ENCODE measurements around the gene ZBTB22.

ZBTB22 gene

DNA sequence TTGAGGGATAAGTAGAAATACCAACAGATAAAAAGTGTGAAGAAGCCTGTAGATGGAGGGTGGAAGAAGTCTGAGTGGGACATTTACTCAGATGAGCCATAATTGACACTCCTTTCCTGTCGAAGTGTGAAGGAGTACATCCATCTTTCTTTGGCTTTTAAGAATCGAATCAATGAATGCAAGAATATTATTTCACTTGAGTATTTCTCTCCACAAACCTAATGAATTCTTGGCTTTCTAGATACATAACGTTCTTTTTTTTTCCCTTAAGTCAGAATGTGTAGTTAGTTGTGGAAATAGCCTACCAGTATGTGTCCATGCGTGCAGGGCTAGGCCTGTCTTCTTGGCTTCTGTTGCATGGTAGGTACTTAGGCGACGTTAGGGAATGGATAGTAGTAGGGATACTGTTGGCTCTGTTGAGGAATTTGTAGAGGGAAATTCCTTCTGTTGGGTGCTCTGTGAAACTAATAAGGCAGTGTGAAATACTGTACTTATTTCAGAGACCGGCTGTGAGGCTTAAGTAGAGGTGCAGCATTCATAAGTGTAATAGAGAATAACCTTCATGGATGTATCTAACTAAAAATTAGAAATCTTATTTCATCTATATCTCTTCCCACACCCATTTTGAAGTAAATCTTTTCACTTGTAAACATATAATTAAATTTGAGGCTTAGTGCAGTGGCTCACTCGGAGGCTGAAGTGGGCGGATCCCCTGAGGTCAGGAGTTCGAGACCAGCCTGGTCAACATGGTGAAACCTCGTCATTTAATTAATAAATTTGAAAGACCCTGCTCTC, 44.2 kb downstream of the ZBTB22 start:
- H3K9me3 Mint-ChIP-seq: no peaks in the 10 kb centered on the region
- peak overlapping the region; percentile 98 for H3K4me3 Mint-ChIP-seq
- H3K36me3 Mint-ChIP-seq (ENCODE audit: low read depth): peaks cover 86% of the 10 kb centered on the region

DNA sequence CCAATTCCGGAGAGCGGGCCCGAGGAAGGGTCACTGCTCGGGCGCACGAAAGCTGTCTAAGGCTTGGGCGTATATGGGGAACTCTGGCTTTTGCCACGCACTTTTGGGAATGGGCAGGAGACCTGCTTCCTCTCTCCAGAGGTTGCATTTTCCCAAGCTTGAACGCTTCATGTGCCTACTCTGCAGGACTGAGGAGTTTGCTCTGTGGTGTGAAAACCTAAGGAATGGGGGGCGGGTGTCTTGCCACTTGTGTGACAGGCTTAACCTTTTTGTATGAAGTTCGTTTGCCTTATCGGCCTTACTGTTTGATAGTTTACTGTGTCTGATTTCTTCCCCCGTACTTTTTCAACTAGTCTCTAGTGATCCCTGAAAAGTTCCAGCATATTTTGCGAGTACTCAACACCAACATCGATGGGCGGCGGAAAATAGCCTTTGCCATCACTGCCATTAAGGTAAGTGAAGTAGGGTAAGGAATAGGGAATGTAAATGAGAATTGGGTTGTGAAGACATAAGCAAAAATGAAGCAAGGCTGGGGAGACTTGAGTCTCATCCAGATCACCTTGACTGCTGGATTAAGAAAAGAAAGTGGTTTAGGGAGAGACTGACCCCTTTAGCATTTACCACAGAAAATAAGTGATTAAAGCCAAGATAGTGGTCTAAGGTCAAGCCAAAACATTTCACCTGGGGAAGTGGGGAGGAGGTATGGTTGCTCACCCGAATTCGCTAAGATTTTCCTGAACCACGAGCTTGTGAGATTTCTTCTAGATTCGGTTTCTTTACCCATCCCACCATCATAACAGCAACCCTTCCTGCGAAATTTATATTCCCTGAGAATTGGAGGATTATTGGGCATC, 45.0 kb downstream of the ZBTB22 start:
- DNase-seq: no peak
- no peaks in the 10 kb centered on the region for H3K9me3 Mint-ChIP-seq
- H3K27ac Mint-ChIP-seq: peak overlapping the region; percentile 100
- peaks cover 42% of the 10 kb centered on the region for H3K4me1 Mint-ChIP-seq (ENCODE audit: low read depth)
- H3K36me3 Mint-ChIP-seq (ENCODE audit: low read depth): peaks cover 89% of the 10 kb centered on the region
- peak overlapping the region; percentile 98 for H3K4me3 Mint-ChIP-seq
- H3K27me3 Mint-ChIP-seq: no peaks in the 10 kb centered on the region

More for the DNA sequence above, 44.2 kb downstream of the ZBTB22 start:
- no peaks in the 10 kb centered on the region for H3K27me3 Mint-ChIP-seq
- no peak for DNase-seq
- peaks cover 47% of the 10 kb centered on the region for H3K4me1 Mint-ChIP-seq (ENCODE audit: low read depth)
- peak overlapping the region; percentile 100 for H3K27ac Mint-ChIP-seq

DNA sequence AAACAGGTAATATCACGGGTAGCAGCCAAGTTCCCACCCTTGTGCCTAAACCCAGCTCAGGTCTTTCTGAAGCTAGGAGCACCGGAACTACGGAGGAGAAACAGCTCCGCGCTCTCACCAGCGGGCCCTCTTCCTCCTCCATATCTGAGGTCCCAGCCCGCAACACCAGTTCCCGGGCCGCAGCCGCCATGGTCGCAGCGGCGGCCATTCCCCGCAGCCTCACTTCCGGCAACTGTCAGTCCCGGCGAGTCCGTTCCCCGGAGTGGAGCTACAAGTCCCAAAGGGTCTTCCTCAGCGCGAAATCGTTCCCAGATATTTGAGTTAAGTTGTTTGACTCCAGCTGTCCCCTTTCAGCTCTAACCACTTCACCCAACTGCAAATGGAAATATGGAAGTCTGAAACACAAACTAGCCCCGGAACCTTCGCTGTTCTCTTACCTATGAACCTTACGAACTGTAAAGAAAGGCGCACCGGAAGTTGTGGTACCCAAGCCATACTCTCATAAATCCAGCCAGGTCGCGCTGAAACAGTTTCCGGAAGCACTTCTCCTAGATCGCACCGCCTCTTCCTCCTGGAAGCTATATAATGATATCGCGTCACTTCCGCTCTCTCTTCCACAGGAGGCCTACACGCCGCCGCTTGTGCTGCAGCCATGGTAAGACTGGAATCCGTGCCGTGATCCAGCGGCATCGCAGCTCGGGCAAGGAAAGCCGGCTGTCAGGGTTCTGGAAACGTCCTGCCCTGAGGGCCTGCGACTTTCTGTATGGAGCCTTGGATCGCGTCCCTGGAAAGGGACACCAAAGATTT, 45.9 kb downstream of the ZBTB22 start, which contains the start of the genes RPS18 and VPS52:
Gene RPS18 (plus strand): TSS at position 608 of the 807 bp plus-strand sequence. CDS start 45 bp downstream, at position 653.
Gene VPS52 (minus strand): TSS at position 409 of the 807 bp plus-strand sequence. CDS start 201 bp downstream, at position 208.
- Mint-ChIP-seq H3K4me1 (ENCODE audit: low read depth) (peaks cover 38% of the 10 kb centered on the region), H3K4me3 (peak within 1 kb of the TSS; percentile 98), H3K9me3 (no peaks in the 10 kb centered on the region), H3K27me3 (no peaks in the 10 kb centered on the region), H3K36me3 (ENCODE audit: low read depth) (peaks cover 93% of the 10 kb centered on the region), H3K27ac (peak within 1 kb of the TSS; percentile 100)
- DNase-seq: peak; percentile 92

DNA sequence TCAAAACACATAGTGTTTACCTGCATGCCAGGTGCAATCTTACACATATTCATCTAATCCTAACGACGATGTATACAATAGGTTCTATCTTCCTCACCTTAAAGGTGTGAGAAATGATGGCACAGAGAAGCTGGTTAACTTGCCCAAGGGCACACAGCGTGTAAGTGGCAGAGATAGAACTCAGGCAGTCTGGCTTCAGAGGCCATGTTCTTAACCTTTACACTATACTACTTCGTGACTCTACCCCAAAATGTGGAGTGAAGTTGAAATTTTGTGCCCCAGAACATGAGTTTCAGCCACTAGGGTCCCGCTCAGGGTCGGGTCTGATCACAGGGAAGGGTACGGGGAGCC, 46.5 kb downstream of the ZBTB22 start:
- Mint-ChIP-seq H3K9me3 (no peaks in the 10 kb centered on the region), H3K27me3 (no peaks in the 10 kb centered on the region), H3K4me3 (peak overlapping the region; percentile 98), H3K27ac (peak overlapping the region; percentile 100), H3K36me3 (ENCODE audit: low read depth) (peaks cover 93% of the 10 kb centered on the region), H3K4me1 (ENCODE audit: low read depth) (peaks cover 32% of the 10 kb centered on the region)
- no peak for DNase-seq
